Activated B cell treated with CpG ODN at 0.5 μM for 24 hours (primary cell): ENCODE results near the gene AHCYL2. TPM values are rescaled to one million over a fixed set of nuclear protein-coding genes. Genes with fewer than 3 reads are reported as not detected.
A peak's percentile ranks its signal among the peaks of the same experiment; 100 is the strongest.

Source experiments
- ATAC-seq: fragments of 200-7000 bp; cut with Tn5 transposase; one replicate; pipeline ENCODE4 v1.10.0; 2021; ENCODE audit warnings: low read depth, mild to moderate bottlenecking, moderate library complexity
- CTCF ChIA-PET: fragments of 350-600 bp; sonication (Branson Sonifier 250); formaldehyde crosslinking; loops from one replicate; lab custom pipeline; 2021; ENCODE audit warnings: antibody characterized with exemption; lab: Charles Lee
- POLR2A ChIA-PET: fragments of 350-600 bp; sonication (Branson Sonifier 250); formaldehyde crosslinking; loops from one replicate; lab custom pipeline; 2021; ENCODE audit warnings: antibody characterized with exemption; lab: Charles Lee
- DNase-seq: peaks from one replicate; pipeline ENCODE4 v3.0.0; 2022
- H3K27ac Mint-ChIP-seq: one replicate; pipeline ENCODE4 v1.8.0; 2020; ENCODE audit warnings: mixed read lengths
- H3K27me3 Mint-ChIP-seq: one replicate; pipeline ENCODE4 v1.8.0; 2021; ENCODE audit warnings: mixed read lengths
- H3K36me3 Mint-ChIP-seq: one replicate; pipeline ENCODE4 v1.8.0; 2021; ENCODE audit warnings: low read depth, mixed read lengths
- H3K4me1 Mint-ChIP-seq: one replicate; pipeline ENCODE4 v1.8.0; 2021; ENCODE audit warnings: mixed read lengths
- H3K4me3 Mint-ChIP-seq: one replicate; pipeline ENCODE4 v1.8.0; 2020; ENCODE audit warnings: mild to moderate bottlenecking, mixed read lengths
- H3K9me3 Mint-ChIP-seq: one replicate; pipeline ENCODE4 v1.8.0; 2020; ENCODE audit warnings: mixed read lengths
- intact Hi-C: fragments of 100-400 bp; cut with micrococcal nuclease; formaldehyde crosslinking; loops from one replicate; pipeline ENCODE4 v1.15.1; 2024
- total RNA-seq: library from RNA; stranded (reverse); gene quantifications from 2 replicates; pipeline ENCODE4 v1.2.3, GENCODE V29; 2022
- TF ChIP-seq, protein P1 (sequence below): fragments of 200-600 bp; IDR thresholded peaks from one replicate; pipeline ENCODE4 v1.8.0; 2022; ENCODE audit warnings: antibody characterized with exemption, mild to moderate bottlenecking

Gene AHCYL2
- total RNA-seq = 10.9 and 11.6 TPM in 2 replicates

- Mint-ChIP-seq H3K27me3 (no peaks in the 10 kb centered on the region), H3K36me3 (peaks cover 6% of the 10 kb centered on the region), H3K4me3 (peak within 1 kb of the TSS; percentile 95), H3K9me3 (no peaks in the 10 kb centered on the region), H3K4me1 (peaks cover 33% of the 10 kb centered on the region), H3K27ac (peak within 1 kb of the TSS; percentile 97)
- TF ChIP-seq, protein P1, sequence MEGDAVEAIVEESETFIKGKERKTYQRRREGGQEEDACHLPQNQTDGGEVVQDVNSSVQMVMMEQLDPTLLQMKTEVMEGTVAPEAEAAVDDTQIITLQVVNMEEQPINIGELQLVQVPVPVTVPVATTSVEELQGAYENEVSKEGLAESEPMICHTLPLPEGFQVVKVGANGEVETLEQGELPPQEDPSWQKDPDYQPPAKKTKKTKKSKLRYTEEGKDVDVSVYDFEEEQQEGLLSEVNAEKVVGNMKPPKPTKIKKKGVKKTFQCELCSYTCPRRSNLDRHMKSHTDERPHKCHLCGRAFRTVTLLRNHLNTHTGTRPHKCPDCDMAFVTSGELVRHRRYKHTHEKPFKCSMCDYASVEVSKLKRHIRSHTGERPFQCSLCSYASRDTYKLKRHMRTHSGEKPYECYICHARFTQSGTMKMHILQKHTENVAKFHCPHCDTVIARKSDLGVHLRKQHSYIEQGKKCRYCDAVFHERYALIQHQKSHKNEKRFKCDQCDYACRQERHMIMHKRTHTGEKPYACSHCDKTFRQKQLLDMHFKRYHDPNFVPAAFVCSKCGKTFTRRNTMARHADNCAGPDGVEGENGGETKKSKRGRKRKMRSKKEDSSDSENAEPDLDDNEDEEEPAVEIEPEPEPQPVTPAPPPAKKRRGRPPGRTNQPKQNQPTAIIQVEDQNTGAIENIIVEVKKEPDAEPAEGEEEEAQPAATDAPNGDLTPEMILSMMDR = no peak
- CTCF ChIA-PET = interaction anchor here (1.1 to 10.5 kb wide), 3 partner anchors 48 to 133 kb away, joined by 3 to 169 read pairs (median 4); no protein-coding TSS in a partner anchor
- ATAC-seq (peak; percentile 88), DNase-seq (peak; percentile 95)
- intact Hi-C loops = loop anchor here (1.0 to 10.0 kb wide), 11 partner anchors 20 to 817 kb away; partner anchors contain the start of genes ATP6V1F, HILPDA, IMPDH1 and NRF1
- POLR2A ChIA-PET = interaction anchor here (0.6 to 1.2 kb wide), 8 partner anchors 47 to 600 kb away, joined by 3 to 10 read pairs (median 4); partner anchors contain the start of gene TNPO3
Measured at GRCh38 chr7:129224251-129225205, at the start of gene AHCYL2. Gene AHCYL2, plus strand, starts transcription at chr7:129225030.

GRCh38 chr7:129176916-129177710, 47.7 kb upstream of the AHCYL2 start:
- Mint-ChIP-seq H3K4me1 (no peaks in the 10 kb centered on the region), H3K27ac (no peak overlapping the region), H3K27me3 (no peaks in the 10 kb centered on the region), H3K9me3 (no peaks in the 10 kb centered on the region), H3K4me3 (no peak overlapping the region), H3K36me3 (peaks cover 4% of the 10 kb centered on the region)
- intact Hi-C loops = no loop called here
- ATAC-seq (no peak), DNase-seq (no peak)
- TF ChIP-seq, protein P1 = no peak
- ChIA-PET CTCF (interaction anchor here (0.8 kb wide), 1 partner anchor 86 kb away, joined by 3 read pairs; no protein-coding TSS in a partner anchor), POLR2A (no interaction called here)

- ATAC-seq (no peak), DNase-seq (no peak)
- intact Hi-C loops = no loop called here
- POLR2A ChIA-PET = no interaction called here
- Mint-ChIP-seq H3K27me3 (peaks cover 9% of the 10 kb centered on the region), H3K4me1 (peaks cover 22% of the 10 kb centered on the region), H3K4me3 (no peak overlapping the region), H3K36me3 (peaks cover 2% of the 10 kb centered on the region), H3K27ac (no peak overlapping the region), H3K9me3 (no peaks in the 10 kb centered on the region)
- TF ChIP-seq, protein P1 = no peak
- CTCF ChIA-PET = no interaction called here
Measured at GRCh38 chr7:129184981-129185670, 39.7 kb upstream of the AHCYL2 start.

DNA sequence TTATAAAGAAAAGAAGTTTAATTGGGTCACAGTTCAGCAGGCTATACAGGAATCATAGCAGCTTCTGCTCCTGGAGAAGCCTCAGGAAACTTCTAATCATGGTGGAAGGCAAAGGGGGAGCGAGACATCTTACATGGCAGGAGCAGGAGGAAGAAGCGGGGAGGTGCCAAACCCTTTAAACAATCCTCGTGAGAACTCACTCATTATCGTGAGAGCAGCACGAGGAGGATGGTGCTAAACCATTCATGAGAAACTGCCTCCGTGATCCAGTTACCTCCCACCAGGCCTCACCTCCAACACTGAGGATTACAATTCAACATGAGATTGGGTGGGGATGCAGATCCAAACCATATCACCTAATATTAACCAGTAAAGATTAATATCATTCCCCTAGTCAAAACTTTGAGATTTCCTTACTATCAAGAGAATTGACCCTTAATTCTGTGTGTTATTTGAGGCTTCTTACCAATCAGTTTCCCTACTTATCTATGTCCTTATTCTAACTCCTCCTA, 38.0 kb upstream of the AHCYL2 start:
- Mint-ChIP-seq H3K27me3 (peaks cover 14% of the 10 kb centered on the region), H3K9me3 (no peaks in the 10 kb centered on the region), H3K4me1 (peaks cover 22% of the 10 kb centered on the region), H3K27ac (no peak overlapping the region), H3K36me3 (no peaks in the 10 kb centered on the region), H3K4me3 (no peak overlapping the region)
- ChIA-PET CTCF (no interaction called here), POLR2A (no interaction called here)
- intact Hi-C loops = no loop called here
- no peak for ATAC-seq
- TF ChIP-seq, protein P1 = no peak
- no peak for DNase-seq
